SU-DHL-6 (cell line): ENCODE results near the gene MICAL2.

ENCODE experiments used
- EZH2phosphoT487 ChIP-seq: fragments of 200-600 bp; sonication (generic), shearing (Covaris generic); conservative IDR thresholded peaks from 2 replicates; pipeline ENCODE4 v1.6.1; 2018; ENCODE audit warnings: mild to moderate bottlenecking, antibody characterized with exemption, low read length, moderate library complexity, mixed read lengths
- TF ChIP-seq, protein P1 (sequence below): fragments of 200-600 bp; sonication (generic); IDR thresholded peaks from one replicate; pipeline ENCODE4 v1.5.1; 2017; ENCODE audit warnings: antibody characterized with exemption, mild to moderate bottlenecking, low read length, moderate library complexity; ENCODE audit not compliant: insufficient read depth, poor library complexity, severe bottlenecking

DNA sequence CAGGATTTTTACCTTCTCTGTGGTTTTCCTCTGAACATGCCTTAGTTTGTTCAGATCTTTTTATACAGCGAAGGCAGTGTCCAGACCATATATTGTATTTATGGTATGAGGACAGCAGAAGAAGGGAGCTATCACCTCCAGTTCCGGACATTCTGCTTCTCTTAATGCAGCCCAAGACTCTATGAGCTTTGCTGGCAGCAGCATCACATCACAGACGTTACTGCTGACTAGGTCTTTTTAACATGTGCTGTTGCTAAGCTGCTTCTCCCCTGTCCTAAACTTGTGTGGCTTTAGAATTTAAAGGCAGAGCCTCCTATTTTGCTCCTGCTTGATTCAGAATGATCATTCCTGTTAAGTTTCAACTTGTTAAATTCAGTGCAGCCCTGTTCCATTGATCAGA is 13.4 kb downstream of the MICAL2 start:
- TF ChIP-seq, protein P1, sequence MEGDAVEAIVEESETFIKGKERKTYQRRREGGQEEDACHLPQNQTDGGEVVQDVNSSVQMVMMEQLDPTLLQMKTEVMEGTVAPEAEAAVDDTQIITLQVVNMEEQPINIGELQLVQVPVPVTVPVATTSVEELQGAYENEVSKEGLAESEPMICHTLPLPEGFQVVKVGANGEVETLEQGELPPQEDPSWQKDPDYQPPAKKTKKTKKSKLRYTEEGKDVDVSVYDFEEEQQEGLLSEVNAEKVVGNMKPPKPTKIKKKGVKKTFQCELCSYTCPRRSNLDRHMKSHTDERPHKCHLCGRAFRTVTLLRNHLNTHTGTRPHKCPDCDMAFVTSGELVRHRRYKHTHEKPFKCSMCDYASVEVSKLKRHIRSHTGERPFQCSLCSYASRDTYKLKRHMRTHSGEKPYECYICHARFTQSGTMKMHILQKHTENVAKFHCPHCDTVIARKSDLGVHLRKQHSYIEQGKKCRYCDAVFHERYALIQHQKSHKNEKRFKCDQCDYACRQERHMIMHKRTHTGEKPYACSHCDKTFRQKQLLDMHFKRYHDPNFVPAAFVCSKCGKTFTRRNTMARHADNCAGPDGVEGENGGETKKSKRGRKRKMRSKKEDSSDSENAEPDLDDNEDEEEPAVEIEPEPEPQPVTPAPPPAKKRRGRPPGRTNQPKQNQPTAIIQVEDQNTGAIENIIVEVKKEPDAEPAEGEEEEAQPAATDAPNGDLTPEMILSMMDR, result no peak
- TF ChIP-seq EZH2phosphoT487, result no peak
